H9 (cell line): Measurements from ENCODE around the gene PALD1. TPM values are rescaled to one million over a fixed set of nuclear protein-coding genes. Genes with fewer than 3 reads are reported as not detected.

ENCODE experiments used
- DNase-seq: peaks from one replicate; pipeline ENCODE4 v3.0.0-alpha.2; 2017
- H2AFZ ChIP-seq: one replicate; pipeline ENCODE4 v1.6.1; 2013; ENCODE audit warnings: mild to moderate bottlenecking, low read length, control low read depth, moderate library complexity
- H2AK5ac ChIP-seq: 2 replicates; pipeline ENCODE4 v1.6.1; 2013; ENCODE audit warnings: low read length, control low read depth, mixed read lengths; ENCODE audit not compliant: insufficient read length
- H2BK120ac ChIP-seq: one replicate; pipeline ENCODE4 v1.6.1; 2013; ENCODE audit warnings: low read depth, mild to moderate bottlenecking, low read length, control low read depth, inconsistent platforms; ENCODE audit not compliant: poor library complexity, severe bottlenecking
- H2BK12ac ChIP-seq: 2 replicates; pipeline ENCODE4 v1.6.1; 2013; ENCODE audit warnings: low read length, control low read depth, mixed read lengths, low read depth; ENCODE audit not compliant: insufficient read length
- H2BK15ac ChIP-seq: 2 replicates; pipeline ENCODE4 v1.6.1; 2013; ENCODE audit warnings: low read depth, low read length, control low read depth
- H2BK20ac ChIP-seq: one replicate; pipeline ENCODE4 v1.6.1; 2013; ENCODE audit warnings: low read depth, mild to moderate bottlenecking, low read length, control low read depth, inconsistent platforms; ENCODE audit not compliant: poor library complexity, severe bottlenecking
- H2BK5ac ChIP-seq: 2 replicates; pipeline ENCODE4 v1.6.1; 2013; ENCODE audit warnings: low read length, control low read depth, mixed read lengths; ENCODE audit not compliant: insufficient read length
- H3K14ac ChIP-seq: 2 replicates; pipeline ENCODE4 v1.6.1; 2013; ENCODE audit warnings: low read length, control low read depth; ENCODE audit not compliant: insufficient read depth
- H3K18ac ChIP-seq: 2 replicates; pipeline ENCODE4 v1.6.1; 2013; ENCODE audit warnings: low read depth, mild to moderate bottlenecking, mixed read lengths, low read length, control low read depth; ENCODE audit not compliant: insufficient read length
- H3K23ac ChIP-seq: 2 replicates; pipeline ENCODE4 v1.6.1; 2013; ENCODE audit warnings: low read length, control low read depth, mixed read lengths, low read depth; ENCODE audit not compliant: insufficient read length
- H3K23me2 ChIP-seq: 2 replicates; pipeline ENCODE4 v1.6.1; 2013; ENCODE audit warnings: low read depth, mild to moderate bottlenecking, mixed read lengths, low read length, control low read depth; ENCODE audit not compliant: insufficient read length, poor library complexity, severe bottlenecking
- H3K27ac ChIP-seq: 2 replicates; pipeline ENCODE4 v1.5.1; 2013; ENCODE audit warnings: low read length, control low read depth, mixed read lengths, low read depth; ENCODE audit not compliant: insufficient read length
- H3K27me3 ChIP-seq: 2 replicates; pipeline ENCODE4 v1.6.1; 2013; ENCODE audit warnings: low read length, control low read depth, inconsistent platforms; ENCODE audit not compliant: insufficient read depth
- H3K4ac ChIP-seq: 2 replicates; pipeline ENCODE4 v1.6.1; 2013; ENCODE audit warnings: low read depth, mild to moderate bottlenecking, control low read depth, inconsistent platforms, low read length, moderate library complexity
- H3K4me1 ChIP-seq: 2 replicates; pipeline ENCODE4 v1.6.1; 2013; ENCODE audit warnings: low read length, control low read depth, inconsistent platforms; ENCODE audit not compliant: insufficient read depth
- H3K4me2 ChIP-seq: 2 replicates; pipeline ENCODE4 v1.6.1; 2013; ENCODE audit warnings: low read length, control low read depth, mixed read lengths; ENCODE audit not compliant: insufficient read length, insufficient read depth
- H3K56ac ChIP-seq: 2 replicates; pipeline ENCODE4 v1.6.1; 2013; ENCODE audit warnings: low read depth, mild to moderate bottlenecking, mixed read lengths, low read length, control low read depth; ENCODE audit not compliant: insufficient read length
- H3K79me1 ChIP-seq: 2 replicates; pipeline ENCODE4 v1.6.1; 2013; ENCODE audit warnings: low read depth, mild to moderate bottlenecking, moderate library complexity, low read length, control low read depth, inconsistent platforms; ENCODE audit not compliant: insufficient read depth, poor library complexity, severe bottlenecking
- H3K79me2 ChIP-seq: 2 replicates; pipeline ENCODE4 v1.6.1; 2013; ENCODE audit warnings: low read length, control low read depth, inconsistent platforms; ENCODE audit not compliant: insufficient read depth
- H3K9ac ChIP-seq: 2 replicates; pipeline ENCODE4 v1.6.1; 2013; ENCODE audit warnings: low read length, control low read depth, mixed read lengths; ENCODE audit not compliant: insufficient read length; ENCODE audit errors: extremely low read depth
- H3K9me3 ChIP-seq: one replicate; pipeline ENCODE4 v1.6.1; 2013; ENCODE audit warnings: low read depth, low read length, inconsistent platforms; ENCODE audit not compliant: control insufficient read depth
- H3T11ph ChIP-seq: one replicate; pipeline ENCODE4 v1.6.1; 2013; ENCODE audit warnings: mild to moderate bottlenecking, low read length, control low read depth, inconsistent platforms
- H4K20me1 ChIP-seq: one replicate; pipeline ENCODE4 v1.6.1; 2013; ENCODE audit not compliant: control insufficient read depth, insufficient read length, insufficient read depth
- H4K5ac ChIP-seq: 2 replicates; pipeline ENCODE4 v1.6.1; 2013; ENCODE audit warnings: low read depth, mild to moderate bottlenecking, mixed read lengths, low read length, control low read depth; ENCODE audit not compliant: insufficient read length
- H4K8ac ChIP-seq: replicated peaks from 2 replicates; pipeline ENCODE4 v1.6.1; 2013; ENCODE audit warnings: low read length, control low read depth, mixed read lengths, low read depth; ENCODE audit not compliant: insufficient read length
- H4K91ac ChIP-seq: 2 replicates; pipeline ENCODE4 v1.6.1; 2013; ENCODE audit warnings: low read depth, mild to moderate bottlenecking, moderate library complexity, mixed read lengths, low read length, control low read depth; ENCODE audit not compliant: insufficient read length
- H3K27ac Mint-ChIP-seq, 3 experiments: 2 replicates in 2 of 3; 3 replicates in 1 of 3; pipeline ENCODE4 v1.8.0; 2020 to 2021; ENCODE audit warnings: mixed read lengths in 3 of 3, mild to moderate bottlenecking in 1 of 3, moderate library complexity in 1 of 3
- H3K27me3 Mint-ChIP-seq: 2 replicates; pipeline ENCODE4 v1.8.0; 2021; ENCODE audit warnings: low read depth, mild to moderate bottlenecking, moderate library complexity, mixed read lengths
- H3K36me3 Mint-ChIP-seq, 3 experiments: 2 replicates in 2 of 3; 3 replicates in 1 of 3; pipeline ENCODE4 v1.8.0; 2020 to 2021; ENCODE audit warnings: low read depth in 3 of 3, mixed read lengths in 3 of 3; ENCODE audit not compliant: insufficient read depth in 1 of 3
- H3K4me1 Mint-ChIP-seq, 2 experiments: 2 replicates each; pipeline ENCODE4 v1.8.0; 2020; ENCODE audit warnings: mixed read lengths in 2 of 2
- H3K4me3 Mint-ChIP-seq, 2 experiments: 2 replicates in 1 of 2; 3 replicates in 1 of 2; pipeline ENCODE4 v1.8.0; 2020 to 2021; ENCODE audit warnings: mild to moderate bottlenecking in 2 of 2, mixed read lengths in 2 of 2, moderate library complexity in 1 of 2
- H3K9me3 Mint-ChIP-seq, 2 experiments: 2 replicates in 1 of 2; 3 replicates in 1 of 2; pipeline ENCODE4 v1.8.0; 2020; ENCODE audit warnings: mild to moderate bottlenecking in 2 of 2, mixed read lengths in 2 of 2, moderate library complexity in 1 of 2
- CTCF ChIP-seq: fragments of 200-600 bp; sonication (generic); conservative IDR thresholded peaks from 3 replicates; pipeline ENCODE4 v1.8.0; 2021; ENCODE audit warnings: antibody characterized with exemption, mild to moderate bottlenecking
- WGBS: extraction: QIAGEN DNeasy Blood & Tissue Kit; methylation state at CpG from one replicate; pipeline ENCODE4 v1.1.7; 2013; ENCODE audit warnings: missing lambda C conversion rate, low lambda C conversion rate, mixed read lengths; ENCODE audit not compliant: insufficient read length; ENCODE audit errors: extremely low coverage; 5-methylcytosine and 5-hydroxymethylcytosine counted together
- total RNA-seq: library from RNA; stranded (reverse); gene quantifications from 2 replicates; pipeline ENCODE4 v1.2.1, GENCODE V29; 2021

PALD1 gene
- total RNA-seq, 1 experiment from 2014 or later, result 21.1 TPM

- no peak within 1 kb of the TSS for H3K27ac ChIP-seq
- Mint-ChIP-seq H3K36me3 (peaks cover 0 to 27% (median 2%) of the 10 kb centered on the region in 3 experiments; a peak in 2 of 7 replicates), H3K27me3 (peaks cover 45% of the 10 kb centered on the region), H3K4me1 (peaks cover 50 to 55% of the 10 kb centered on the region in 2 experiments), H3K4me3 (peak within 1 kb of the TSS; percentile 74 to 75), H3K27ac (peak within 1 kb of the TSS in 2 of 3 experiments; percentile 77 to 93; a peak in 4 of 7 replicates), H3K9me3 (peaks cover 0 to 4% of the 10 kb centered on the region in 2 experiments; a peak in 2 of 5 replicates)
- no peak within 1 kb of the TSS for H3T11ph ChIP-seq
- no peak within 1 kb of the TSS for H2AK5ac ChIP-seq
- no peak within 1 kb of the TSS for H3K9ac ChIP-seq
- H3K9me3 ChIP-seq, result no peaks in the 10 kb centered on the region
- no peaks in the 10 kb centered on the region for H3K79me1 ChIP-seq
- no peak within 1 kb of the TSS for H2AFZ ChIP-seq
- peak; percentile 27; the same call in 2 of the 3 replicates for TF ChIP-seq CTCF
- no peak within 1 kb of the TSS for H4K91ac ChIP-seq
- no peak within 1 kb of the TSS for H2BK15ac ChIP-seq
- no peak within 1 kb of the TSS for H3K23ac ChIP-seq
- peaks cover 7% of the 10 kb centered on the region; the same call in 1 of the 2 replicates for H3K27me3 ChIP-seq
- H3K14ac ChIP-seq, result peak within 1 kb of the TSS; percentile 3; the same call in 1 of the 2 replicates
- H3K4me2 ChIP-seq, result peak within 1 kb of the TSS; percentile 66
- no peak within 1 kb of the TSS for H4K5ac ChIP-seq
- H4K8ac ChIP-seq, result no peak within 1 kb of the TSS
- peaks cover 3% of the 10 kb centered on the region; the same call in 1 of the 2 replicates for H3K79me2 ChIP-seq
- no peak within 1 kb of the TSS for H2BK5ac ChIP-seq
- H2BK12ac ChIP-seq, result no peak within 1 kb of the TSS
- H2BK120ac ChIP-seq, result no peak within 1 kb of the TSS
- no peaks in the 10 kb centered on the region for H4K20me1 ChIP-seq
- peak; percentile 72 for DNase-seq
- no CpG with 5 or more reads among the region's 60 CpGs for WGBS
- peaks cover 9% of the 10 kb centered on the region; the same call in 1 of the 2 replicates for H3K4me1 ChIP-seq
- H3K4ac ChIP-seq, result no peak within 1 kb of the TSS
- peaks cover 14% of the 10 kb centered on the region for H3K23me2 ChIP-seq
- H3K18ac ChIP-seq, result peak within 1 kb of the TSS; percentile 6
- no peak within 1 kb of the TSS for H2BK20ac ChIP-seq
- no peak within 1 kb of the TSS for H3K56ac ChIP-seq
These were observed 37.2 kb upstream of the PALD1 start, which contains the start of gene NODAL for GRCh38 chr10:70441161-70441894. Gene NODAL, minus strand, starts transcription at chr10:70441681. Its CDS starts 14 bp downstream, at chr10:70441667.
